GM23338 (cell line): ENCODE measurements around the gene CYP27A1. TPM values are rescaled to one million over a fixed set of nuclear protein-coding genes. Genes with fewer than 3 reads are reported as not detected.

ENCODE experiments used
- ATAC-seq: fragments of 200-7000 bp; cut with Tn5 transposase; 3 replicates; pipeline ENCODE4 v1.9.1; 2020
- DNase-seq: peaks from one replicate; pipeline ENCODE4 v3.0.0-alpha.2; 2015; ENCODE audit warnings: low spot score
- H2AFZ ChIP-seq: fragments of 200-600 bp; sonication (generic); 2 replicates; pipeline ENCODE4 v1.8.0; 2016; ENCODE audit warnings: antibody characterized with exemption, mild to moderate bottlenecking, moderate library complexity
- H3F3A ChIP-seq: fragments of 200-600 bp; sonication (generic); replicated peaks from 2 replicates; pipeline ENCODE4 v1.8.0; 2017; ENCODE audit warnings: antibody characterized with exemption, mixed run types, low read depth
- H3K27ac ChIP-seq: fragments of 200-600 bp; sonication (generic); 2 replicates; pipeline ENCODE4 v1.6.1; 2016; ENCODE audit warnings: low read depth
- H3K27me3 ChIP-seq: fragments of 200-600 bp; sonication (generic); 2 replicates; pipeline ENCODE4 v1.8.0; 2016; ENCODE audit warnings: mild to moderate bottlenecking, mixed run types, moderate library complexity; ENCODE audit not compliant: insufficient read depth
- H3K36me3 ChIP-seq: fragments of 200-600 bp; sonication (generic); 2 replicates; pipeline ENCODE4 v1.8.0; 2016; ENCODE audit warnings: mild to moderate bottlenecking; ENCODE audit not compliant: insufficient read depth
- H3K4me1 ChIP-seq: fragments of 200-600 bp; sonication (generic); 2 replicates; pipeline ENCODE4 v1.8.0; 2016; ENCODE audit warnings: mild to moderate bottlenecking, moderate library complexity; ENCODE audit not compliant: insufficient read depth
- H3K4me2 ChIP-seq: fragments of 200-600 bp; sonication (generic); 2 replicates; pipeline ENCODE4 v1.7.1; 2017; ENCODE audit warnings: mixed run types
- H3K4me3 ChIP-seq: fragments of 200-600 bp; sonication (generic); 2 replicates; pipeline ENCODE4 v1.6.1; 2016; ENCODE audit warnings: mixed run types
- H3K79me2 ChIP-seq: fragments of 200-600 bp; sonication (generic); replicated peaks from 2 replicates; pipeline ENCODE4 v1.8.0; 2017; ENCODE audit warnings: mild to moderate bottlenecking; ENCODE audit not compliant: insufficient read depth
- H3K9me2 ChIP-seq: fragments of 200-600 bp; sonication (generic); 2 replicates; pipeline ENCODE4 v1.8.0; 2017; ENCODE audit not compliant: insufficient read depth
- H4K20me1 ChIP-seq: fragments of 200-600 bp; sonication (generic); replicated peaks from 2 replicates; pipeline ENCODE4 v1.8.0; 2017; ENCODE audit warnings: mild to moderate bottlenecking; ENCODE audit not compliant: insufficient read depth
- H3K27ac Mint-ChIP-seq: 2 replicates; pipeline ENCODE4 v1.8.0; 2020; ENCODE audit warnings: inconsistent platforms, mild to moderate bottlenecking, moderate library complexity, mixed read lengths
- H3K27me3 Mint-ChIP-seq: 3 replicates; pipeline ENCODE4 v1.8.0; 2022; ENCODE audit warnings: low read depth, mild to moderate bottlenecking, moderate library complexity, mixed read lengths, inconsistent platforms; ENCODE audit not compliant: insufficient read depth, poor library complexity
- H3K36me3 Mint-ChIP-seq: 3 replicates; pipeline ENCODE4 v1.8.0; 2021; ENCODE audit warnings: low read depth, mild to moderate bottlenecking, inconsistent platforms, moderate library complexity, mixed read lengths
- H3K4me1 Mint-ChIP-seq: 3 replicates; pipeline ENCODE4 v1.8.0; 2020; ENCODE audit warnings: mild to moderate bottlenecking, inconsistent platforms, mixed read lengths
- H3K4me3 Mint-ChIP-seq: 3 replicates; pipeline ENCODE4 v1.8.0; 2021; ENCODE audit warnings: moderate library complexity, mild to moderate bottlenecking, inconsistent platforms, mixed read lengths
- H3K9me3 Mint-ChIP-seq: 3 replicates; pipeline ENCODE4 v1.8.0; 2020; ENCODE audit warnings: moderate library complexity, mild to moderate bottlenecking, inconsistent platforms, mixed read lengths
- CREB1 ChIP-seq: fragments of 250-450 bp; sonication (Bioruptor Pico); IDR thresholded peaks from 2 replicates; pipeline ENCODE4 v1.5.0; 2020; ENCODE audit warnings: low read depth, mild to moderate bottlenecking, moderate library complexity
- ETS1 ChIP-seq: IDR thresholded peaks from 2 replicates; pipeline ENCODE4 v1.6.1; 2016; ENCODE audit warnings: antibody characterized with exemption
- EZH2phosphoT487 ChIP-seq: fragments of 200-600 bp; sonication (generic); IDR thresholded peaks from one replicate; pipeline ENCODE4 v1.8.1; 2018; ENCODE audit warnings: antibody characterized with exemption; ENCODE audit not compliant: unreplicated experiment
- JUNB ChIP-seq: IDR thresholded peaks from one replicate; pipeline ENCODE4 v1.6.1; 2016; ENCODE audit warnings: antibody characterized with exemption; ENCODE audit not compliant: unreplicated experiment
- NANOG ChIP-seq: IDR thresholded peaks from 2 replicates; pipeline ENCODE4 v1.6.1; 2016; ENCODE audit warnings: antibody characterized with exemption, borderline replicate concordance
- POLR2AphosphoS5 ChIP-seq: IDR thresholded peaks from 2 replicates; pipeline ENCODE4 v1.6.1; 2016; ENCODE audit warnings: antibody characterized with exemption, low read depth
- REST ChIP-seq: IDR thresholded peaks from one replicate; pipeline ENCODE4 v1.6.1; 2018; ENCODE audit warnings: antibody characterized with exemption; ENCODE audit not compliant: unreplicated experiment
- STAT1 ChIP-seq: IDR thresholded peaks from one replicate; pipeline ENCODE4 v1.6.1; 2016; ENCODE audit warnings: antibody characterized with exemption; ENCODE audit not compliant: unreplicated experiment
- ZNF331 ChIP-seq: fragments of 250-450 bp; sonication (Bioruptor Pico); IDR thresholded peaks from 2 replicates; pipeline ENCODE4 v1.5.0; 2020; ENCODE audit warnings: low read depth, mild to moderate bottlenecking, moderate library complexity
- polyA plus RNA-seq: library from polyadenylated mRNA; unstranded; fragments of >200 nt; fragmentation: Nextera tagmentation; extraction: Ambion mirVana; gene quantifications from 2 replicates; pipeline ENCODE4 v1.2.1, GENCODE V29; 2016
- total RNA-seq: library from RNA; depleted of rRNA; stranded (reverse); fragments of >200 nt; shearing (Covaris generic); gene quantifications from 2 replicates; pipeline ENCODE4 v1.2.3, GENCODE V29; 2014

CYP27A1 gene
- total and polyA plus RNA-seq, 2 experiments from 2014 or later = 2.2 to 6.9 TPM

- Histone ChIP-seq H2AFZ (no peak overlapping the region), H3K9me2 (peaks cover 7% of the 10 kb centered on the region; the same call in 1 of the 2 replicates), H3K79me2 (no peaks in the 10 kb centered on the region), H3K36me3 (no peaks in the 10 kb centered on the region; the same call in 1 of the 2 replicates), H3K4me2 (no peak overlapping the region), H3K4me3 (no peak overlapping the region), H3K27me3 (peaks cover 18% of the 10 kb centered on the region), H3K4me1 (no peaks in the 10 kb centered on the region), H3F3A (no peaks in the 10 kb centered on the region), H3K27ac (no peak overlapping the region), H4K20me1 (no peaks in the 10 kb centered on the region)
- H3K27ac Mint-ChIP-seq = no peak overlapping the region
- TF ChIP-seq CREB1 (no peak), JUNB (no peak), NANOG (no peak)
- peaks cover 7% of the 10 kb centered on the region for H3K4me1 Mint-ChIP-seq
- DNase-seq (no peak), ATAC-seq (no peak)
- H3K27me3 Mint-ChIP-seq = peaks cover 8% of the 10 kb centered on the region
- H3K4me3 Mint-ChIP-seq = no peak overlapping the region
- H3K36me3 Mint-ChIP-seq = peaks cover 24% of the 10 kb centered on the region
- H3K9me3 Mint-ChIP-seq = peaks cover 26% of the 10 kb centered on the region
These were observed 5.5 kb upstream of the CYP27A1 start for GRCh38 chr2:218776488-218776887.

- Histone ChIP-seq H3K4me1 (no peaks in the 10 kb centered on the region), H3K4me2 (no peak overlapping the region), H3F3A (no peaks in the 10 kb centered on the region), H3K4me3 (no peak overlapping the region), H3K27ac (no peak overlapping the region), H3K36me3 (no peaks in the 10 kb centered on the region; the same call in 1 of the 2 replicates), H3K79me2 (no peaks in the 10 kb centered on the region), H3K9me2 (peaks cover 7% of the 10 kb centered on the region; the same call in 1 of the 2 replicates), H3K27me3 (peaks cover 28% of the 10 kb centered on the region), H4K20me1 (peaks cover under 1% of the 10 kb centered on the region; the same call in 1 of the 2 replicates), H2AFZ (no peak overlapping the region)
- H3K4me3 Mint-ChIP-seq = no peak overlapping the region
- H3K27ac Mint-ChIP-seq = no peak overlapping the region
- DNase-seq = no peak
- no peak for TF ChIP-seq EZH2phosphoT487
- TF ChIP-seq CREB1 = no peak
- TF ChIP-seq REST = no peak
- TF ChIP-seq ETS1 = no peak
- TF ChIP-seq ZNF331 (CRISPR knock-in tag) = no peak
- no peak for TF ChIP-seq POLR2AphosphoS5
- TF ChIP-seq STAT1 = no peak
- peaks cover 15% of the 10 kb centered on the region for H3K27me3 Mint-ChIP-seq
- H3K4me1 Mint-ChIP-seq = peaks cover 10% of the 10 kb centered on the region
- peaks cover 26% of the 10 kb centered on the region for H3K9me3 Mint-ChIP-seq
- ATAC-seq = no peak
- peaks cover 19% of the 10 kb centered on the region for H3K36me3 Mint-ChIP-seq
These were observed 4.5 kb upstream of the CYP27A1 start for GRCh38 chr2:218777276-218777990.
